CD4-positive, CD25-positive, alpha-beta regulatory T cell (primary cell): Measurements from ENCODE around the gene DUOX2. TPM values are rescaled to one million over a fixed set of nuclear protein-coding genes. Genes with fewer than 3 reads are reported as not detected.
"Not testable (repeated sequence)": the region's sequence is repeated elsewhere in the genome, so short reads cannot be mapped to it uniquely, and the experiment has no call there.

Experiments
- ATAC-seq, 2 donors: fragments of 150-1000 bp; cut with Tn5 transposase; one replicate each; pipeline ENCODE4 v1.10.0; 2021; ENCODE audit warnings: low read depth in 2 of 2, moderate number of reproducible peaks in 2 of 2, moderate library complexity in 1 of 2
- DNase-seq, 3 donors: peaks; one replicate each; pipeline versions ENCODE4 v3.0.0 to v3.0.0-alpha.2; 2012 to 2022; ENCODE audit warnings: mixed read lengths in 1 of 3
- H3K27ac ChIP-seq: one replicate; pipeline ENCODE4 v1.7.0; 2013; ENCODE audit warnings: mild to moderate bottlenecking, low read length; ENCODE audit not compliant: insufficient read depth, poor library complexity, severe bottlenecking
- H3K27me3 ChIP-seq: one replicate; pipeline ENCODE4 v1.7.0; 2013; ENCODE audit warnings: low read length; ENCODE audit not compliant: control insufficient read depth, insufficient read depth
- H3K36me3 ChIP-seq: one replicate; pipeline ENCODE4 v1.7.0; 2013; ENCODE audit warnings: mild to moderate bottlenecking, low read length, moderate library complexity; ENCODE audit not compliant: control insufficient read depth, insufficient read depth
- H3K4me1 ChIP-seq: 2 replicates; pipeline ENCODE4 v1.7.0; 2013; ENCODE audit warnings: mild to moderate bottlenecking, low read length; ENCODE audit not compliant: insufficient read depth, control insufficient read depth, poor library complexity, severe bottlenecking
- H3K4me3 ChIP-seq: one replicate; pipeline ENCODE4 v1.7.0; 2013; ENCODE audit warnings: low read depth, mild to moderate bottlenecking, low read length, moderate library complexity
- H3K9me3 ChIP-seq, 2 experiments: 1 replicate in 1 of 2; 2 replicates in 1 of 2; pipeline ENCODE4 v1.7.0; 2013; ENCODE audit warnings: low read length in 2 of 2, mild to moderate bottlenecking in 1 of 2, moderate library complexity in 1 of 2; ENCODE audit not compliant: control insufficient read depth in 2 of 2
- H3K27ac Mint-ChIP-seq, 3 donors: one replicate each; pipeline ENCODE4 v1.8.0; 2020 to 2022; ENCODE audit warnings: mild to moderate bottlenecking in 3 of 3, mixed read lengths in 3 of 3, moderate library complexity in 2 of 3
- H3K27me3 Mint-ChIP-seq: one replicate; pipeline ENCODE4 v1.8.0; 2022; ENCODE audit warnings: mild to moderate bottlenecking, mixed read lengths
- H3K36me3 Mint-ChIP-seq: one replicate; pipeline ENCODE4 v1.8.0; 2020; ENCODE audit warnings: mixed read lengths
- H3K4me1 Mint-ChIP-seq, 4 donors: one replicate each; pipeline ENCODE4 v1.8.0; 2020 to 2022; ENCODE audit warnings: mixed read lengths in 4 of 4, mild to moderate bottlenecking in 1 of 4
- H3K4me3 Mint-ChIP-seq, 4 donors: one replicate each; pipeline ENCODE4 v1.8.0; 2020 to 2022; ENCODE audit warnings: mild to moderate bottlenecking in 4 of 4, mixed read lengths in 4 of 4, moderate library complexity in 3 of 4
- H3K9me3 Mint-ChIP-seq, 7 donors: one replicate each; pipeline ENCODE4 v1.8.0; 2020 to 2022; ENCODE audit warnings: mixed read lengths in 7 of 7, mild to moderate bottlenecking in 3 of 7, moderate library complexity in 2 of 7
- polyA plus RNA-seq, 4 donors: library from polyadenylated mRNA; unstranded; fragments of 300-500 nt; fragmentation: Illumina TruSeq; gene quantifications; one replicate each; pipeline ENCODE4 v1.2.3, GENCODE V29; 2021
- total RNA-seq: library from RNA; stranded (reverse); gene quantifications from one replicate; pipeline ENCODE4 v1.2.3, GENCODE V29; 2022

The DUOX2 gene
- total and polyA plus RNA-seq, 5 donors from 2014 or later, result not detected

DNA sequence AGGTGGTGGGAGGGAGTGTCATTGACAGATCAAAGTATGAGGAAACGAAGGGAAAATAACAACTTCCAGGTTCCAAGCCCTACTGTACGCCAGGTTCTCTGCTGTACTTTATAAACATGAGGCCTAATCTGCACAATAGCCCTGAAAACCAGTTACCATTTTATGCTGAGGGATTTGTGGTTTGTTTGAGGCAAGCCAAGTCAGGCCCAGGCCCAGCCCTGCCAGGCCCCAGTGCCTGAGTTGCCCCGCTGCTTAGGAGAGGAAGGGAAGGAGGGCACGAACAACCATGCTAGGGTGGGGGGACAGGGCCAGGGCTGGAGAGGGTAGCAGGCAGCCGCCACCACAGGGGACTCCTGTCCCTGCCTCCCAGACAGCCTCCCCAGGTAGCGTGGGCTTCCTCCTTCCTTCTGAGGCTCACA lies 44.0 kb downstream of the DUOX2 start:
- H3K4me3 ChIP-seq, DNase-seq, H3K36me3 ChIP-seq, ATAC-seq, H3K27ac ChIP-seq, H3K9me3 ChIP-seq, H3K4me3 Mint-ChIP-seq, H3K27me3 ChIP-seq, H3K27me3 Mint-ChIP-seq, H3K4me1 Mint-ChIP-seq, H3K4me1 ChIP-seq, H3K9me3 Mint-ChIP-seq: not testable (repeated sequence)
- peak overlapping the region in 1 of 3 donors; percentile 62 for H3K27ac Mint-ChIP-seq
- H3K36me3 Mint-ChIP-seq, result peaks cover 11% of the 10 kb centered on the region

DNA sequence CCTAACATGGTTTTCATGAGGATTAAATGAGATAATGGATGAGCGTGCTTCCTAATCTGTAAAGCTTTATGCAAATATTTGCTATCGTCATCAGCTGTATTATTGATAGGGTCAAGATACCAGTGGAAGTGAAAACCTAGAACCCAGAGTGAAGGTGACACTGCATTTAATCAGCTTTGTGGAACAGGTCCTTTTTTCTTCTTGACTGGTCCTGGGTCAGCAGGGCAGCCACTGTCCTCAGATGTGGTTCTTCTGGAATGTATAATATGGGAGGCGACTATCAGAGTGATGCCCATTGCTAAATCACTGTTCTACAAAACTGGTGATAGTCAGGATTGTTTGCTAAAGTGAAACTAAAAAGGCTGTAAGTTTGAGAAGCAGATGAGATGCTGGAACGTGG lies 49.6 kb downstream of the DUOX2 start:
- Mint-ChIP-seq H3K27ac (no peak overlapping the region), H3K36me3 (peaks cover 14% of the 10 kb centered on the region), H3K4me3 (no peak overlapping the region), H3K9me3 (peaks cover 0 to 1% (median 0%) of the 10 kb centered on the region in 7 donors), H3K27me3 (no peaks in the 10 kb centered on the region), H3K4me1 (peaks cover 0 to 9% (median 4%) of the 10 kb centered on the region in 4 donors)
- no peaks in the 10 kb centered on the region for H3K9me3 ChIP-seq
- no peak overlapping the region for H3K4me3 ChIP-seq
- no peak for DNase-seq
- no peaks in the 10 kb centered on the region for H3K36me3 ChIP-seq
- H3K27me3 ChIP-seq, result no peaks in the 10 kb centered on the region
- no peak for ATAC-seq
- H3K27ac ChIP-seq, result no peak overlapping the region
- H3K4me1 ChIP-seq, result no peaks in the 10 kb centered on the region

DNA sequence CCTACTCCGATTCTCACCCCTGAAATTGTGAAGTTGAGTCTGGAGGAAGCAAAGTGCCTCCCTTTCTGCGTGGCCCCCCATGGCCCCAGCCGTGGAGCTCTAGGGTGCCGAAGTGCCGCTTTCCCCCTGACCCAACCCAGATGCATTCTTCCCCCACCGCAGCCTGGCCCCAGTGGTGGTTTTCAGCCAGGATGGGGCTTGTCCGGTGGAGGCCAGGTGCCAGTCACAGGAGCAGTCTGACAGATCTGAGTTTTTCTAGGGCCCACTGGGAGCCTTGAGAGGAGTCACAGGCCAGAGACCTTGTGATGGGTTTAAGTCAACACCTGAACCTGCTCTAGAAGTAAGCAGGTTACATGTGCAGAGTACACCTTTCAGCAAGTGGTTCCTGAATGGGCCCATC lies 51.7 kb downstream of the DUOX2 start:
- H3K27me3 ChIP-seq, H3K27me3 Mint-ChIP-seq, H3K4me3 ChIP-seq, H3K9me3 Mint-ChIP-seq, H3K9me3 ChIP-seq, H3K4me1 Mint-ChIP-seq, H3K27ac Mint-ChIP-seq, H3K4me3 Mint-ChIP-seq, H3K36me3 ChIP-seq, ATAC-seq, H3K4me1 ChIP-seq, H3K36me3 Mint-ChIP-seq, H3K27ac ChIP-seq, DNase-seq: not testable (repeated sequence)

DNA sequence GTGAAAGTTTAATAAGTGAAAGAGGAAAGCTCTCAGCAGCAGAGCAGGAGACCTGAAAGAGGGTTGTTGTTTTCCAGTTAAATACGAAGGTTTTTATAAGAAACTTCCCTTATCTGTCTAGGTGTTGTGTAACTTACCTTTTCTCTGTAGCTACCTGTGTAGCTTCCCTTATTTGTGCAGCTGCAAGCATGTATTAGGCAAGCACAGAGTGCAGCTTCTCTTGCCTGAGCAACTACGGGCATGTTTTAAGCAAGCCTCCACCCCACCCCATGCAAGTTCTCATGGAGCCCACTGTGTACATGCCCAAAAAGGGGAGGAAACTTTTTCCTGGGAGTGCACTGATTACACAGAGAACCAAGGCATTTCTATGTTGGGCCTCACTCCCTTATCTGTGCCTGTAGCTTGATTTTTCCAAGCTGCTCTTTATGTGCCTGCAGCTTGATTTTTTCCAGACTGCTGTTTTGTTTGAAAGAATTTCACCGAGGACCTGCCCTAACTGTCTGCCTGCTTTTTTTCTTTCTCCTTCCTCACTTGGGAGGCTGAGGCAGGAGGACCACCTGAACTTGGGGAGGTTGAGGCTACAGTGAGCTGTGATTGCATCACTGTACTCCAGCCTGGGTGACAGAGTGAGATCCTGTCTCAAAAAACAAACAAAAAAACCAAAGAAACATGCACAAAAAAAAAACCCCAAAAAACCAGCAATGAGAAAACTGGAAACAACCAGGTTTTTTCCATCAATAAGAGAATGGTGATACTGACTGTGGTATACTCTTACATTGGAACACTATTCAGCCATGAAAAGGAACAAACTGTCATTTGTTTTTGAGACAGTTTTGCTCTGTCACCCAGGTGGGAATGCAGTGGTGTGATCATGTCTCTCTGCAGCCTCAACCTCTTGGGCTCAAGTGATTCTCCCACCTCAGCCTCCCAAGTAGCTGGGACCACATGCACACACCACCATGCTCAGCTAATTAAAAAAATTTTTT lies 55.0 kb downstream of the DUOX2 start:
- H3K4me1 Mint-ChIP-seq, H3K36me3 Mint-ChIP-seq, H3K4me3 Mint-ChIP-seq, H3K27ac ChIP-seq, H3K4me3 ChIP-seq, H3K27me3 Mint-ChIP-seq, H3K36me3 ChIP-seq, H3K27ac Mint-ChIP-seq, DNase-seq, H3K9me3 ChIP-seq, H3K27me3 ChIP-seq, H3K9me3 Mint-ChIP-seq, H3K4me1 ChIP-seq, ATAC-seq: not testable (repeated sequence)

DNA sequence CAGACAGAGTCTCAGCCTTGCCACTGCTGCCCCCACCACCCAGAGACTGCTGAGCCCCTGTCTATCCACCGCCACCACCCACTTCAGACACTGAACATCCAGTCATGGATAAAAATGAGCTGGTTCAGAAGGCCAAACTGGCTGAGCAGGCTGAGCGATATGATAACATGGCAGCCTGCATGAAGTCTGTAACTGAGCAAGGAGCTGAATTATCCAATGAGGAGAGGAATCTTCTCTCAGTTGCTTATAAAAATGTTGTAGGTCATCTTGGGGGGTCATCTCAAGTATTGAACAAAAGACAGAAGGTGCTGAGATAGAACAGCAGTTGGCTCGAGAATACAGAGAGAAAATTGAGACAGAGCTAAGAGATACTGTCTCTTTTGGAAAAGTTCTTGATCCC lies 61.3 kb downstream of the DUOX2 start:
- not testable (repeated sequence) for H3K9me3 ChIP-seq, H3K27ac Mint-ChIP-seq, H3K4me3 Mint-ChIP-seq, H3K27ac ChIP-seq, H3K4me1 Mint-ChIP-seq, ATAC-seq, H3K27me3 Mint-ChIP-seq, H3K27me3 ChIP-seq, DNase-seq, H3K4me1 ChIP-seq, H3K36me3 ChIP-seq, H3K4me3 ChIP-seq
- Mint-ChIP-seq H3K9me3 (peaks cover 0 to 16% (median 2%) of the 10 kb centered on the region in 7 donors), H3K36me3 (peaks cover 35% of the 10 kb centered on the region)

DNA sequence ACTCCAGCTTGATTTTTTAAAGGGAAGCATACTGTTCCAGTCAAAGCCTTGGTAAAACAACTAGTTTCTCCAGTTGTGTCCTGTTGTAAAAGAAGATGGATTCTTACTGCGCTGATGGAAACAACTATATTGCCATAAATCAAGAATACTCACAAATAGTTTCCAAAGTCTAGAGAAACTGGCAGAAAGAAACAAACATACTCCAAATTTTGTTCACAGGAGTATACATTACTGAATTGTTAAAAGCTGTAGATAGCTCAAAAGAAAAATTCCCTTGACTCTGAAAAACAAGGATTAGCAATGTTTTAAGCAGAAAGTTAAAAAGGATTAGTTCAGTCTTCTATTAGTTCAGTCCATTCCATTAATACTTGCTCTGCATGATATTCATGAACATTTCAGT lies 63.4 kb downstream of the DUOX2 start:
- Histone ChIP-seq H3K4me1 (no peaks in the 10 kb centered on the region), H3K27ac (no peak overlapping the region), H3K9me3 (no peaks in the 10 kb centered on the region), H3K36me3 (peaks cover 5% of the 10 kb centered on the region), H3K4me3 (no peak overlapping the region), H3K27me3 (no peaks in the 10 kb centered on the region)
- Mint-ChIP-seq H3K27ac (no peak overlapping the region), H3K36me3 (peaks cover 37% of the 10 kb centered on the region), H3K27me3 (no peaks in the 10 kb centered on the region), H3K4me3 (no peak overlapping the region), H3K9me3 (peaks cover 0 to 16% (median 2%) of the 10 kb centered on the region in 7 donors), H3K4me1 (peaks cover 0 to 3% (median under 1%) of the 10 kb centered on the region in 4 donors)
- ATAC-seq (no peak), DNase-seq (no peak)

DNA sequence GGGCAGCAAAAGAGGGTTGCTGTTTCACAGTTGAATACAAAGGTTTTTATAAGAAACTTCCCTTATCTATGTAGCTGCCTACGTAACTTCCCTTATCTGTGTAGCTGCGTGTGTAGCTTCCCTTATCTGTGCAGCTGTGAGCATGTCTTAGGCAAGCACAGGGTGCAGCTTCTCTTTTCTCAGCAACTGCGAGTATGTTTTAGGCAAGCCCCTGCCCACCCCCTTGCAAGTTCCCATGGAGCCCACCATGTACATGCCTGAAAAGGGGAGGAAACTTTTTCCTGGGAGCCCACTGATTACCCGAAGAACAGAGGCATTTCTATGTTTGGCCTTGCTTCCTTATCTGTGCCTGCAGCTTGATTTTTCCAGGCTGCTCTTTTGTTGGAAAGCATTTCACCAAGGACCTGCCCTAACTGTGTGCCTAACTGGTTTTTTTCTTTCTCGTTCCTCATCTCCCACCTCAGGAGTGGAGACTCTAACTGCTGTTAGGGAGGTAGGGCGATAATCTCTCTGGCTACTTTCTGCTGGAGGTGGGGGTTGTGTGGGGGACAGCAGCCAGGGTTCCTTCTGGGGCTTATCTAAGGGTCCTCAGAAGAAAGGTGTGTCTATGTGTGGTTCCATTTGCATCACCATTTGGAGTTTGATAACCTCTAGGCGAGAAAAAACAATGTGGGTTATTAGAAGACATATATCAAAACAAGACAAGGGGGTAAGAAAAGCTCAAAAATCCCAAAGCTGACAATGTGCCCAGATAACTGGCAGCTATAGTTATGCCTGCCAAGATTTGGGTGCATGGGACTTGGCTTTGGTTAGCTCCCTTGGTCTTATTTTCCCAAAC lies 65.0 kb downstream of the DUOX2 start:
- Histone ChIP-seq H3K4me1 (no peaks in the 10 kb centered on the region), H3K4me3 (no peak overlapping the region), H3K27me3 (no peaks in the 10 kb centered on the region), H3K9me3 (no peaks in the 10 kb centered on the region), H3K27ac (no peak overlapping the region), H3K36me3 (peaks cover 5% of the 10 kb centered on the region)
- peak overlapping the region in 1 of 3 donors; percentile 54 for H3K27ac Mint-ChIP-seq
- peaks cover 0 to 16% (median 2%) of the 10 kb centered on the region in 7 donors for H3K9me3 Mint-ChIP-seq
- H3K4me1 Mint-ChIP-seq, result peaks cover 0 to 3% (median under 1%) of the 10 kb centered on the region in 4 donors
- peaks cover 37% of the 10 kb centered on the region for H3K36me3 Mint-ChIP-seq
- DNase-seq (no peak), ATAC-seq (peak; percentile 43 to 55)
- H3K27me3 Mint-ChIP-seq, result no peaks in the 10 kb centered on the region
- no peak overlapping the region for H3K4me3 Mint-ChIP-seq
